Esophagus squamous epithelium (tissue), 5 donors: Measurements from ENCODE around the gene CNPY1. TPM values are rescaled to one million over a fixed set of nuclear protein-coding genes. Genes with fewer than 3 reads are reported as not detected.
"Not testable (repeated sequence)": the region's sequence is repeated elsewhere in the genome, so short reads cannot be mapped to it uniquely, and the experiment has no call there.

Experiments used
- DNase-seq: peaks from one replicate; lab custom pipeline; 2025; lab: John Stamatoyannopoulos, UW
- H3K27ac ChIP-seq, 4 donors: fragments of 200-600 bp; sonication (generic); one replicate each; pipeline ENCODE4 v1.5.1; 2016 to 2019; ENCODE audit warnings: mild to moderate bottlenecking in 1 of 4
- H3K27me3 ChIP-seq, 4 donors: fragments of 200-600 bp; sonication (generic); 1 replicate in 3 of 4; 2 replicates in 1 of 4; pipeline versions ENCODE4 v1.5.1 to v1.6.0; 2017 to 2021; ENCODE audit warnings: antibody characterized with exemption in 1 of 4
- H3K36me3 ChIP-seq, 3 donors: fragments of 200-600 bp; sonication (generic); one replicate each; pipeline ENCODE4 v1.5.1; 2016 to 2019
- H3K4me1 ChIP-seq, 3 donors: fragments of 200-600 bp; sonication (generic); one replicate each; pipeline ENCODE4 v1.5.1; 2017 to 2019
- H3K4me3 ChIP-seq, 4 donors: fragments of 200-600 bp; sonication (generic); 1 replicate in 3 of 4; 2 replicates in 1 of 4; pipeline ENCODE4 v1.5.1; 2016 to 2019; ENCODE audit warnings: mild to moderate bottlenecking in 2 of 4, moderate library complexity in 1 of 4
- H3K9me3 ChIP-seq, 3 donors: fragments of 200-600 bp; sonication (generic); one replicate each; pipeline ENCODE4 v1.5.1; 2016 to 2019
- CTCF ChIP-seq, 6 experiments: fragments of 450-650 bp in 4 of 6; fragments of 200-600 bp in 2 of 6; sonication (generic) in 2 of 6; IDR thresholded peaks; one replicate each; pipeline ENCODE4 v1.5.1; 2016 to 2019; ENCODE audit warnings: antibody characterized with exemption in 6 of 6, mild to moderate bottlenecking in 4 of 6, moderate library complexity in 4 of 6
- POLR2A ChIP-seq, 4 donors: fragments of 450-650 bp; IDR thresholded peaks; one replicate each; pipeline ENCODE4 v1.6.1; 2017; ENCODE audit warnings: antibody characterized with exemption in 4 of 4, mild to moderate bottlenecking in 4 of 4, moderate library complexity in 3 of 4
- WGBS, 2 donors: methylation state at CpG; one replicate each; pipeline ENCODE4 v1.1.5; 2018; 5-methylcytosine and 5-hydroxymethylcytosine counted together
- intact Hi-C: fragments of 100-400 bp; cut with DNase I; formaldehyde crosslinking; loops from one replicate; pipeline ENCODE4 v1.15.0; 2022
- total RNA-seq, 4 donors: library from RNA; depleted of rRNA; stranded (reverse); fragments of >200 nt; gene quantifications; one replicate each; pipeline ENCODE4 v1.1.0, GENCODE V29; 2016
- donor health status: DM: yes; HTN: yes; CAD: no.

The CNPY1 gene
- total RNA-seq, 4 donors from 2014 or later, result not detected

GRCh38 chr7:155568842-155569494 lies 22.6 kb upstream of the CNPY1 start:
- Histone ChIP-seq H3K9me3 (no peaks in the 10 kb centered on the region), H3K27me3 (peaks cover 0 to 57% (median 0%) of the 10 kb centered on the region in 4 donors), H3K36me3 (no peaks in the 10 kb centered on the region), H3K4me3 (no peak overlapping the region), H3K4me1 (no peaks in the 10 kb centered on the region), H3K27ac (no peak overlapping the region)
- DNase-seq, result no peak
- intact Hi-C loops, result no loop called here
- TF ChIP-seq POLR2A (IDR thresholded peaks at IDR 0.05) (no peak), CTCF (IDR thresholded peaks at IDR 0.05) (no peak)
- WGBS, 2 donors, result 67 to 78% methylated on average over 7 to 10 of the region's 10 CpGs

- 54 to 68% methylated on average over 5 of the region's 5 CpGs for WGBS, 2 donors
- Histone ChIP-seq H3K27ac (no peak overlapping the region), H3K36me3 (no peaks in the 10 kb centered on the region), H3K4me3 (no peak overlapping the region), H3K9me3 (no peaks in the 10 kb centered on the region), H3K27me3 (peaks cover 0 to 55% (median 0%) of the 10 kb centered on the region in 4 donors), H3K4me1 (no peaks in the 10 kb centered on the region)
- intact Hi-C loops, result no loop called here
- TF ChIP-seq POLR2A (IDR thresholded peaks at IDR 0.05) (no peak), CTCF (IDR thresholded peaks at IDR 0.05) (no peak)
- DNase-seq, result no peak
These were observed 21.9 kb upstream of the CNPY1 start for GRCh38 chr7:155568333-155568660.

GRCh38 chr7:155567646-155568332 lies 21.4 kb upstream of the CNPY1 start:
- Histone ChIP-seq H3K4me3 (no peak overlapping the region), H3K9me3 (no peaks in the 10 kb centered on the region), H3K36me3 (no peaks in the 10 kb centered on the region), H3K4me1 (no peaks in the 10 kb centered on the region), H3K27ac (no peak overlapping the region), H3K27me3 (peaks cover 0 to 50% (median 0%) of the 10 kb centered on the region in 4 donors)
- 74 to 75% methylated on average over 9 to 10 of the region's 18 CpGs for WGBS, 2 donors
- TF ChIP-seq CTCF (IDR thresholded peaks at IDR 0.05), result no peak
- TF ChIP-seq POLR2A (IDR thresholded peaks at IDR 0.05), result no peak
- intact Hi-C loops, result no loop called here
- no peak for DNase-seq

- 80 to 82% methylated on average over 11 to 15 of the region's 31 CpGs for WGBS, 2 donors
- DNase-seq, result no peak
- intact Hi-C loops, result no loop called here
- no peaks in the 10 kb centered on the region for H3K4me1 ChIP-seq
- H3K27me3 ChIP-seq, result peaks cover 0 to 37% (median 0%) of the 10 kb centered on the region in 4 donors
- H3K36me3 ChIP-seq, result no peaks in the 10 kb centered on the region
- no peak overlapping the region for H3K4me3 ChIP-seq
- TF ChIP-seq CTCF (IDR thresholded peaks at IDR 0.05) (no peak), POLR2A (IDR thresholded peaks at IDR 0.05) (no peak)
- no peaks in the 10 kb centered on the region for H3K9me3 ChIP-seq
- H3K27ac ChIP-seq, result no peak overlapping the region
These were observed 19.9 kb upstream of the CNPY1 start for GRCh38 chr7:155566011-155566836.

- Histone ChIP-seq H3K4me1 (no peaks in the 10 kb centered on the region), H3K4me3 (no peak overlapping the region), H3K27ac (no peak overlapping the region), H3K9me3 (no peaks in the 10 kb centered on the region), H3K27me3 (peaks cover 0 to 37% (median 0%) of the 10 kb centered on the region in 4 donors), H3K36me3 (no peaks in the 10 kb centered on the region)
- intact Hi-C loops, result no loop called here
- 71 to 78% methylated on average over 2 to 5 of the region's 10 CpGs for WGBS, 2 donors
- TF ChIP-seq CTCF (IDR thresholded peaks at IDR 0.05) (no peak), POLR2A (IDR thresholded peaks at IDR 0.05) (no peak)
- DNase-seq, result no peak
These were observed 19.2 kb upstream of the CNPY1 start for GRCh38 chr7:155565596-155565995.

GRCh38 chr7:155562976-155563375 lies 16.6 kb upstream of the CNPY1 start:
- H3K36me3 ChIP-seq, DNase-seq, H3K4me1 ChIP-seq, H3K4me3 ChIP-seq, H3K9me3 ChIP-seq, H3K27ac ChIP-seq, intact Hi-C loops: not testable (repeated sequence)
- WGBS, 2 donors, result 85 to 93% methylated on average over 10 of the region's 10 CpGs
- peaks cover 0 to 45% (median 0%) of the 10 kb centered on the region in 4 donors for H3K27me3 ChIP-seq
